GM06990 (cell line): ENCODE measurements around the gene GRIK3.

Experiments
- DNase-seq: peaks from one replicate; pipeline ENCODE4 v3.0.0-alpha.2; 2011; ENCODE audit not compliant: insufficient read length; ENCODE audit errors: extremely low read depth
- H3K27me3 ChIP-seq: replicated peaks from 2 replicates; pipeline ENCODE4 v1.6.0; 2011; ENCODE audit warnings: low read length; ENCODE audit not compliant: control insufficient read depth, insufficient read depth
- H3K36me3 ChIP-seq: 2 replicates; pipeline ENCODE4 v1.5.1; 2011; ENCODE audit warnings: low read length; ENCODE audit not compliant: control insufficient read depth, insufficient read depth
- H3K4me3 ChIP-seq: replicated peaks from 2 replicates; pipeline ENCODE4 v1.5.1; 2011; ENCODE audit warnings: low read depth, mild to moderate bottlenecking, control low read depth, low read length
- TF ChIP-seq, protein P1 (sequence below): IDR thresholded peaks from 2 replicates; pipeline ENCODE4 v1.5.1; 2011; ENCODE audit warnings: low read length, control low read depth, mild to moderate bottlenecking, inconsistent platforms; ENCODE audit not compliant: insufficient read depth, poor library complexity, severe bottlenecking

Gene GRIK3

DNA sequence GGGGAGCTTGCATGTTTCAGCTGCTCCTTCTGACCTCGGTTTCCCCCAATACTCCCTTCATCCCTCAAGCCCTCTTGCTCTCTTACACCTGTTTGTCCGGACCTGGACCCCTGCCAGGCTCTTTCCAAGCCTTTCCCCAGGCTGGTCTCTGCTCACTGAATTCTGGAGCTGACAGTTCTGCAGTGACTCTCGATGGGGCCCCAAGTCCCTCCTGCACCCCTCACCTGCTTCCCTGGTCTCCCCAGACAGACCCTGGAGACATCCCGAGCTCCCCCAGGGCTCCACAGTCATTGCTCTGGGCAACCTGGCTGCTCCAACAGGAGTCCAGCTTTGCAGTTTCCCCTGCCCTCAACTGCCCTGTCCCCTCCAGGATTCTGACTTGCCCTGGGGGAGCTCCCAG, 198.6 kb downstream of the GRIK3 start:
- Histone ChIP-seq H3K36me3 (no peaks in the 10 kb centered on the region), H3K27me3 (peaks cover 1% of the 10 kb centered on the region), H3K4me3 (no peak overlapping the region)
- DNase-seq, result no peak
- TF ChIP-seq, protein P1, sequence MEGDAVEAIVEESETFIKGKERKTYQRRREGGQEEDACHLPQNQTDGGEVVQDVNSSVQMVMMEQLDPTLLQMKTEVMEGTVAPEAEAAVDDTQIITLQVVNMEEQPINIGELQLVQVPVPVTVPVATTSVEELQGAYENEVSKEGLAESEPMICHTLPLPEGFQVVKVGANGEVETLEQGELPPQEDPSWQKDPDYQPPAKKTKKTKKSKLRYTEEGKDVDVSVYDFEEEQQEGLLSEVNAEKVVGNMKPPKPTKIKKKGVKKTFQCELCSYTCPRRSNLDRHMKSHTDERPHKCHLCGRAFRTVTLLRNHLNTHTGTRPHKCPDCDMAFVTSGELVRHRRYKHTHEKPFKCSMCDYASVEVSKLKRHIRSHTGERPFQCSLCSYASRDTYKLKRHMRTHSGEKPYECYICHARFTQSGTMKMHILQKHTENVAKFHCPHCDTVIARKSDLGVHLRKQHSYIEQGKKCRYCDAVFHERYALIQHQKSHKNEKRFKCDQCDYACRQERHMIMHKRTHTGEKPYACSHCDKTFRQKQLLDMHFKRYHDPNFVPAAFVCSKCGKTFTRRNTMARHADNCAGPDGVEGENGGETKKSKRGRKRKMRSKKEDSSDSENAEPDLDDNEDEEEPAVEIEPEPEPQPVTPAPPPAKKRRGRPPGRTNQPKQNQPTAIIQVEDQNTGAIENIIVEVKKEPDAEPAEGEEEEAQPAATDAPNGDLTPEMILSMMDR, result no peak

DNA sequence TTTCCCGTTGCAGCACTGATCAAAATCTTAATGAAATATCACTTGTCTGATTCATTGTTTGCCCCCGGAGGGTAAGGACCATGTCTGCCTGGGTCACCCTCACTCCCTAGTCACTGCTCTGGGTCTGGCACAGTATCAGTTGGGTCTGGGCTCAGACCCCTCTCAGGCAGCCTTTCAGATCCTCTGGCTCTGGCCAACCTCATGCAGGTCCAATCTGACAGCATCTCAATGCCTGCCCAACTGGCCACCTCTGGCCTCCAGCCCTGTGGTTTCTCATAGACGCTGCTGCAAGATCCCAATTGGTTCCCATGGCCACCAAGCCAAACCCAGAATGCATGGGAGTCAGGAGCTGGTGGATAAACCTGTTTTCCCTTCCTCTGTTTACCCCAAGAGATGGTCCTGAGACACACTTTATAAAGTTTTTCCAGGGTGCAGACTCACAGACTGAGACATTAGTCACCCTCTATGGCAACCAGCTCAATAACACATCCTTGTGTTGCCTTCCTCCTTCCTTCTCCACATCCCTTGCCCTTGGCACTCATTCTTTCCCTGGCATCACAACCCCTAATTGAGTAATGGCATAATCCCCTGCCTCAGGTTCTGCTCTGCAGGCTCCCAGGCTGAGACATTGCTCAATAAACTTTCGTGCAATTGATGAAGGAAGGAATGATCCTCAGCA, 199.2 kb downstream of the GRIK3 start:
- TF ChIP-seq, protein P1, result no peak
- Histone ChIP-seq H3K27me3 (peaks cover 1% of the 10 kb centered on the region), H3K36me3 (no peaks in the 10 kb centered on the region), H3K4me3 (no peak overlapping the region)
- no peak for DNase-seq

DNA sequence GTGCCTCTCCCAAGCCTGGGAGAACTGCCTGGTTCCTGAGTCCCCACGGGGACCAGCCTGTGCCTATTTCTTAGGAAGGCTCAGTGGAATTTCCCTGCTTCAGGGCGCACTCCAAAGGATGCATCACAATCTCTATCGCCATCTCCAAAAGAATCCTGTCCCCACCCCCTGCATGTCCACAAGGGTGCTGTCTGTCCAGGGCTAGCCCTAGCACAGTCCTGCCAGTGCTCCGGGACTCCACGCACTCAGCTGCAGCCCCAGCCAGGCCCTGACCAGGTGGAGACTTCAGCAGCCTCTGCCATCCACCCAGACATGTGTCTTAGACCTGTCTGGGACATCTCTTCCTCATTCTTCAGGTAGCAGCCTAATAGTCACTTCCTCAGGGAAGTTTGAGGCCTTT, 199.7 kb downstream of the GRIK3 start:
- TF ChIP-seq, protein P1, result no peak
- DNase-seq, result no peak
- Histone ChIP-seq H3K4me3 (no peak overlapping the region), H3K36me3 (no peaks in the 10 kb centered on the region), H3K27me3 (peaks cover 1% of the 10 kb centered on the region)

DNA sequence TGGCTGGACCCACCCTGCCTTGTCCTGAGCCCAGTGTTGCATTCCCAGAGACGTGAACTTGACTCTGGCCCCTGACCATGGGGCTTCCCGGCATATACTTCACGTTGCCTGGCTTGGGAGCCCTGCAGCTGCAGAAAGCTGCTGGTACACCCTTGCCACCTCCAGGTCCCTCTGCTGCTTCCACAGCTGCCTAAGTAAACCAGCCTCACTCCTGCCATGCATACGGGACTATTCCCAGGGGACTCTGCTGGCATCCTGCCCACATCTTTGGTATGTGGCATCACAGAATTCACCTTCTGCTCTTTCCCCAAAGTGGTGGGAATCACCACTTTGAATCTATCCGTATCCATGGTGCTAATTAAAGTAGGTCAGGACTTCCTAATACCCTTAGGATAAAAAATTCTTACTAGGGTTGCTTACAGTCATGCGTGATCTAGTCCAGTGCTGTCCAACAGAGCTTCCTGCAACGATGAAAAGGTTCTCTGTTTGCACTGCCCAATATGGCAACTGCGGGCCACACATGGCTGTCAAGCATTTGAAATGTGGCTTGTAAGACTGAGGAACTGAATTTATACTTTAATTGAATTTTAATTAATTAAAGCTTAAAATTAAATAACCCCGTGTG, 203.0 kb downstream of the GRIK3 start:
- Histone ChIP-seq H3K36me3 (no peaks in the 10 kb centered on the region), H3K4me3 (no peak overlapping the region), H3K27me3 (no peaks in the 10 kb centered on the region; the same call in 1 of the 2 replicates)
- TF ChIP-seq, protein P1, result no peak
- DNase-seq, result no peak

DNA sequence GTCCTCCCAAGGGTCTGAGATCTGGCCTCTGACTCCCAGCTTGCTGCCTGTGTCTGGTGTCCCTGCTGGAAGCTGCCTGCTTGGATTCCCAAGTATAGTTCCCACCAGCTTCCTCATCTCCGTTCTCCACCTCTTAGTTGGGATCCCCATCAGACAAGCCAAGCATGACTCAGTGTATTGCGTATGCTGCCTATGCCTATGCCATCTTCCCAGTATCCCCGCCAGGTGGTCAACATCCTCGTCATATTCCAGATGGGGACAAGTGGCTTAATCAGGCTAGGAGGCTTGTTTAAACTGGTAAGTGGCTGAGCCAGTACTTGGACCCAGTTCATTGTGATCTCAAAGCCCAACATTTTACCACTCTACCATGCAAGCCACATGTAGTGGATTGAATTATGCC, 204.4 kb downstream of the GRIK3 start:
- Histone ChIP-seq H3K36me3 (no peaks in the 10 kb centered on the region), H3K27me3 (no peaks in the 10 kb centered on the region; the same call in 1 of the 2 replicates), H3K4me3 (no peak overlapping the region)
- TF ChIP-seq, protein P1, result no peak
- no peak for DNase-seq
